ENCODE results near the gene GALR3. TPM values are rescaled to one million over a fixed set of nuclear protein-coding genes. Genes with fewer than 3 reads are reported as not detected.

The GALR3 gene
- total RNA-seq, 1 experiment from 2014 or later = 0.31 TPM

DNA sequence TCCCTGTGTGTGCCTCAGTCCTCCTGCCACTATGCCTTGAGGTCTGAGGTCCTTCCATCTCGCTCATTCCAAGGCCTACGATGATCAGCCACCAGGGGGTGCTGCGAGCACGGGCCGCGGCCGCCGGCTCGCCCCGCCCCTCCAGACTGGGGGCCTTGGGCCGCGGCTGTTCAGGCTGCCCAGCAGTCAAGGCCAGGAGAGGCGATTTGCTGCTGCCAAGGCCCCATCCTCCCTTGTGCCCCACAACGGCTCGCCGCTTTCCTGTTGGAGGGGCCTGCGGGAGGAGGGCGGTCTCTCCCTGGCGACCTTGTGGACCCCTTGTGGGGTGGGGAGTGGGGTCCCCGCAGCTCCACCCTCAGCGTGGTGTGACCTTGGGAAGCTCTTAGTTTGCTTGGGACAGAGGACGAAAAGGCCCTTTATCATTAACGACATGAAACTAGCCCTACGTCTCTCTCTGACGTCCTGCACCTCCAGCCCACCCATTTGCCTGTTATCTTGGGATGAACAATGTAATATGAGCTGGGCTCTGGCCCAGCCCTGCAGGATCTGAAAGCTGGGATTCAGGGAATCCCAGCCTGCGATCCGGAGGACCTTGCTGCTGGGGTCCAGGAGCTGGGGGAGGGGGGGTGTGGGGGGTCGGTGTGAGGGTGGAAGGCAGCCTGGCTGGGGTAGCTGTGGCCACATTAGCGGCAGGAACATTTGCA, 5.3 kb upstream of the GALR3 start:
- H3K9me2 ChIP-seq (ENCODE audit: insufficient read depth) = no peaks in the 10 kb centered on the region
- peaks cover 12% of the 10 kb centered on the region; the same call in 1 of the 2 replicates for H3F3A ChIP-seq (ENCODE audit: insufficient read depth, low read depth)
- peak; percentile 64 to 91 for DNase-seq
- ChIA-PET CTCF (interaction anchor here (0.6 to 3.2 kb wide), 16 partner anchors 8 to 1251 kb away, joined by 3 to 22 read pairs (median 4); partner anchors contain the start of genes ANKRD54, GCAT and GGA1), POLR2A (ENCODE audit: unreplicated experiment) (interaction anchor here (0.5 to 0.7 kb wide), 4 partner anchors 107 to 628 kb away, joined by 4 to 11 read pairs (median 8); no protein-coding TSS in a partner anchor)
- BruUV-seq (replicated peaks) = no TSS peak
- intact Hi-C loops (cut with micrococcal nuclease; ENCODE audit: unreplicated experiment) = loop anchor here (1.0 to 5.0 kb wide), 4 partner anchors 45 to 224 kb away; no protein-coding TSS in a partner anchor
- H3K4me1 ChIP-seq (replicated peaks; ENCODE audit: insufficient read depth) = peaks cover 5% of the 10 kb centered on the region
- H3K9me3 ChIP-seq (ENCODE audit: insufficient read depth, low read depth) = no peaks in the 10 kb centered on the region
- H3K27me3 ChIP-seq (ENCODE audit: insufficient read depth, low read depth) = no peaks in the 10 kb centered on the region
- H4K20me1 ChIP-seq (ENCODE audit: insufficient read depth) = no peaks in the 10 kb centered on the region
- H3K36me3 ChIP-seq (ENCODE audit: low read depth) = no peaks in the 10 kb centered on the region
- no peaks in the 10 kb centered on the region for H3K79me2 ChIP-seq (ENCODE audit: low read depth)
- no peak overlapping the region for H3K27ac ChIP-seq
- no peak for TF ChIP-seq EZH2 (IDR thresholded peaks at IDR 0.05; ENCODE audit: low read depth)
- TF ChIP-seq, protein P1, sequence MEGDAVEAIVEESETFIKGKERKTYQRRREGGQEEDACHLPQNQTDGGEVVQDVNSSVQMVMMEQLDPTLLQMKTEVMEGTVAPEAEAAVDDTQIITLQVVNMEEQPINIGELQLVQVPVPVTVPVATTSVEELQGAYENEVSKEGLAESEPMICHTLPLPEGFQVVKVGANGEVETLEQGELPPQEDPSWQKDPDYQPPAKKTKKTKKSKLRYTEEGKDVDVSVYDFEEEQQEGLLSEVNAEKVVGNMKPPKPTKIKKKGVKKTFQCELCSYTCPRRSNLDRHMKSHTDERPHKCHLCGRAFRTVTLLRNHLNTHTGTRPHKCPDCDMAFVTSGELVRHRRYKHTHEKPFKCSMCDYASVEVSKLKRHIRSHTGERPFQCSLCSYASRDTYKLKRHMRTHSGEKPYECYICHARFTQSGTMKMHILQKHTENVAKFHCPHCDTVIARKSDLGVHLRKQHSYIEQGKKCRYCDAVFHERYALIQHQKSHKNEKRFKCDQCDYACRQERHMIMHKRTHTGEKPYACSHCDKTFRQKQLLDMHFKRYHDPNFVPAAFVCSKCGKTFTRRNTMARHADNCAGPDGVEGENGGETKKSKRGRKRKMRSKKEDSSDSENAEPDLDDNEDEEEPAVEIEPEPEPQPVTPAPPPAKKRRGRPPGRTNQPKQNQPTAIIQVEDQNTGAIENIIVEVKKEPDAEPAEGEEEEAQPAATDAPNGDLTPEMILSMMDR (conservative IDR thresholded peaks at IDR 0.05) = peak; percentile 97
- peak overlapping the region; percentile 81 for H3K4me2 ChIP-seq
- peak overlapping the region; percentile 50 for H2AFZ ChIP-seq
- H3K4me3 ChIP-seq = peak overlapping the region; percentile 44; the same call in 1 of the 2 replicates

DNA sequence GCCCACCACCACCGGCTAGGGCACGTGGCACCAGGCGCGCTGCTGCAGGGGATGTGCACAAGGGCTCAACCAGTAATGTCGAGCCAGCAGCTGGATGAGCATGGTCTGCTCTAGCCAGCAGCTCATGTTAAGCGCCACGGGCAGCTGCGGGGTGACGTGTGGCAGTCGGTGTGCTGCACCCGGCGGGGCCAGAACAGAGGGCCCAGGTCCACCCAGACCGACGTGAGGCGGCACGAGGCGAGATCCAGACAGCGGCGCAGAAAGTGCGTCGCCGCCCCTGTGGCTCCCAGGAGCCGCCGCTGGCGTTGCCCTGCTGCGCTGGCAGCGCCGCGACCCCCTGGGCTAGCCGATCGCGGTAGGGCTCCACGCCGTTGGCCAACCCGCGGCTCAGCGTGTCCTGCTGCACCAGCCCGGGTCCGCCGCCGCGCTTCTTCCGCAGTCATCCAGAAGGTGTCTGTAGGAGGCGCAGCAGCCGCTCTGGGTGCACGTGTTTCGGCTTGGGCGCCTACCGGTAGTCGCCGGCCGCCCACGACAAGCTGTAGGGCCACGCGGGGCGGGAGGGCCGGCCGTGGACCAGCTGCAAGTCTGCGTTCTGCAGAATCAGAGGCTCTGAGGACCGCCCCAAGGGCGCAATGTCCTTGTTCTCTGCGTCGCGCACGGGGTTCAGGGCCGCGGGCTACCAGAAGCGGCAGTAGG, 4.6 kb upstream of the GALR3 start:
- no TSS peak for BruUV-seq (replicated peaks)
- Histone ChIP-seq H4K20me1 (ENCODE audit: insufficient read depth) (no peaks in the 10 kb centered on the region), H3K27me3 (ENCODE audit: insufficient read depth, low read depth) (no peaks in the 10 kb centered on the region), H2AFZ (no peak overlapping the region), H3K4me3 (no peak overlapping the region), H3K9me3 (ENCODE audit: insufficient read depth, low read depth) (no peaks in the 10 kb centered on the region), H3K4me1 (replicated peaks; ENCODE audit: insufficient read depth) (peaks cover 5% of the 10 kb centered on the region), H3K79me2 (ENCODE audit: low read depth) (no peaks in the 10 kb centered on the region), H3K36me3 (ENCODE audit: low read depth) (no peaks in the 10 kb centered on the region), H3K4me2 (no peak overlapping the region), H3K9me2 (ENCODE audit: insufficient read depth) (no peaks in the 10 kb centered on the region), H3F3A (ENCODE audit: insufficient read depth, low read depth) (peaks cover 15% of the 10 kb centered on the region; the same call in 1 of the 2 replicates), H3K27ac (no peak overlapping the region)
- POLR2A ChIA-PET (ENCODE audit: unreplicated experiment) = interaction anchor here (0.5 to 0.7 kb wide), 3 partner anchors 11 to 629 kb away, joined by 3 to 11 read pairs (median 8); partner anchors contain the start of gene GCAT
- CTCF ChIA-PET = interaction anchor here (0.6 to 3.2 kb wide), 12 partner anchors 11 to 209 kb away, joined by 3 to 22 read pairs (median 4); partner anchors contain the start of genes ANKRD54, GCAT and GGA1
- intact Hi-C loops (cut with micrococcal nuclease; ENCODE audit: unreplicated experiment) = loop anchor here (5.0 kb wide), 1 partner anchor 224 kb away; no protein-coding TSS in a partner anchor
- no peak for TF ChIP-seq EZH2 (IDR thresholded peaks at IDR 0.05; ENCODE audit: low read depth)
- TF ChIP-seq, protein P1 (conservative IDR thresholded peaks at IDR 0.05) = no peak
- DNase-seq = peak in 1 of 2 experiments; percentile 44

GRCh38 chr22:37819105-37819433, 4.1 kb upstream of the GALR3 start:
- DNase-seq = no peak
- Histone ChIP-seq H3K4me1 (replicated peaks; ENCODE audit: insufficient read depth) (peaks cover 5% of the 10 kb centered on the region), H3K27me3 (ENCODE audit: insufficient read depth, low read depth) (no peaks in the 10 kb centered on the region), H3K79me2 (ENCODE audit: low read depth) (no peaks in the 10 kb centered on the region), H3K27ac (no peak overlapping the region), H2AFZ (no peak overlapping the region), H3K4me2 (no peak overlapping the region), H3K9me3 (ENCODE audit: insufficient read depth, low read depth) (no peaks in the 10 kb centered on the region), H3F3A (ENCODE audit: insufficient read depth, low read depth) (peaks cover 15% of the 10 kb centered on the region; the same call in 1 of the 2 replicates), H3K4me3 (no peak overlapping the region), H4K20me1 (ENCODE audit: insufficient read depth) (no peaks in the 10 kb centered on the region), H3K36me3 (ENCODE audit: low read depth) (no peaks in the 10 kb centered on the region), H3K9me2 (ENCODE audit: insufficient read depth) (no peaks in the 10 kb centered on the region)
- intact Hi-C loops (cut with micrococcal nuclease; ENCODE audit: unreplicated experiment) = loop anchor here (5.0 kb wide), 1 partner anchor 223 kb away; no protein-coding TSS in a partner anchor
- BruUV-seq (replicated peaks) = no TSS peak
- no peak for TF ChIP-seq EZH2 (IDR thresholded peaks at IDR 0.05; ENCODE audit: low read depth)
- TF ChIP-seq, protein P1 (conservative IDR thresholded peaks at IDR 0.05) = no peak
- CTCF ChIA-PET = interaction anchor here (0.6 to 3.2 kb wide), 3 partner anchors 44 to 75 kb away, joined by 3 to 22 read pairs (median 3); no protein-coding TSS in a partner anchor
- POLR2A ChIA-PET (ENCODE audit: unreplicated experiment) = interaction anchor here (0.5 to 0.6 kb wide), 3 partner anchors 12 to 136 kb away, joined by 3 to 14 read pairs (median 4); partner anchors contain the start of gene GCAT
